ENCODE measurements around the gene OTOP3.

DNA sequence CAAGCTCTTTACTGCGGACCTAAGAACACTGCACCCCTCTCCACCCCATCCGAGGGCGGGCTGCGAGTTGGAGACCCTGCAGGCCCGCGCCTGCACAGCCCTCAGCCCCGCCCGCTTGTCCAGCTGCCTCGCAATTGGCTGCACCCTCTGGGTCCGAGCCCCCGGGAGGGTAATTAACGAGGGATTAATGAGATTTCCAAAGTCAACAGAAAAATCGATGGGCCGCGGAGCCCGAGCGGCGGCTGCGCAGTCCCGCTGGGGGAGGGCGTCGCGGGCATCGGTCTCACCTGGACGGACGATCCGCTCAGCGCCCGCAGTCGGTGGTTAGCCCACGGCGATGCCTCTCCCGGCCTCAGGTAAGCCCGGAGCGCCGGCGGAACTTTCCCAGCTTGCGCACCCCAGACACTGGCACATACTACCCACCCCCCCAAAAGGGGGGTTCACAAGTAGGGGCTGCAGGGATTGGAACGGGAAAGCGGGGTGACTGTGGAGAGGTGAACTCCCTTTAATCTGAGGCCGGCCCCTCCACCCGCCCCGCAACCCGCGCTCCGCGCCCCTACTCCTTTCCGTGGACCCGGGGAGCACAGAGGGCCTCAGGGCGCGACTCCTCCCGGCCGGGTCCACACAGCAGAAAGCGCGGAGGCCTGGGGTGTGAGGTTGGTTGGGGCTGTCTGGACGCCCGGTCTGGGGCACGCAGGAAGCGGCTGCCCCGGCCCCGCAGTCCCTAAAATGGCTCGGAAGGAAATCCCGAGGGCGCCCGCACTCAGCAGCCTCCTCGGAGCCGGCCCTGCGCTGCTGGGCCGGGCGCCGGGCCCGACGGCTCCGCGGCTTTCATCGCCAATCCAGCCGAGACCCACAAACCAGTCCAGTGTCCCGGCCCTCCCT, at the start of gene OTOP3:
- TF ChIP-seq, protein P1, sequence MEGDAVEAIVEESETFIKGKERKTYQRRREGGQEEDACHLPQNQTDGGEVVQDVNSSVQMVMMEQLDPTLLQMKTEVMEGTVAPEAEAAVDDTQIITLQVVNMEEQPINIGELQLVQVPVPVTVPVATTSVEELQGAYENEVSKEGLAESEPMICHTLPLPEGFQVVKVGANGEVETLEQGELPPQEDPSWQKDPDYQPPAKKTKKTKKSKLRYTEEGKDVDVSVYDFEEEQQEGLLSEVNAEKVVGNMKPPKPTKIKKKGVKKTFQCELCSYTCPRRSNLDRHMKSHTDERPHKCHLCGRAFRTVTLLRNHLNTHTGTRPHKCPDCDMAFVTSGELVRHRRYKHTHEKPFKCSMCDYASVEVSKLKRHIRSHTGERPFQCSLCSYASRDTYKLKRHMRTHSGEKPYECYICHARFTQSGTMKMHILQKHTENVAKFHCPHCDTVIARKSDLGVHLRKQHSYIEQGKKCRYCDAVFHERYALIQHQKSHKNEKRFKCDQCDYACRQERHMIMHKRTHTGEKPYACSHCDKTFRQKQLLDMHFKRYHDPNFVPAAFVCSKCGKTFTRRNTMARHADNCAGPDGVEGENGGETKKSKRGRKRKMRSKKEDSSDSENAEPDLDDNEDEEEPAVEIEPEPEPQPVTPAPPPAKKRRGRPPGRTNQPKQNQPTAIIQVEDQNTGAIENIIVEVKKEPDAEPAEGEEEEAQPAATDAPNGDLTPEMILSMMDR (IDR thresholded peaks at IDR 0.05), result no peak
- TF ChIP-seq POLR2A (IDR thresholded peaks at IDR 0.05), result no peak

All from esophagus squamous epithelium (tissue), 4 donors.